ENCODE measurements around the gene MRPL52. TPM values are rescaled to one million over a fixed set of nuclear protein-coding genes. Genes with fewer than 3 reads are reported as not detected.

MRPL52 gene
- total RNA-seq, 2 donors from 2014 or later: 64.5 to 81.0 TPM

GRCh38 chr14:22872033-22872832, 42.5 kb downstream of the MRPL52 start:
- intact Hi-C loops (cut with DNase I, micrococcal nuclease): no loop called here
- ATAC-seq (peak; percentile 55), DNase-seq (peak; percentile 81 to 90)

GRCh38 chr14:22872833-22873520, 43.3 kb downstream of the MRPL52 start:
- intact Hi-C loops (cut with DNase I, micrococcal nuclease): no loop called here
- no peak for ATAC-seq
- DNase-seq: no peak

GRCh38 chr14:22875003-22875747, 45.5 kb downstream of the MRPL52 start:
- DNase-seq (no peak), ATAC-seq (no peak)
- intact Hi-C loops (cut with DNase I, micrococcal nuclease): no loop called here

DNA sequence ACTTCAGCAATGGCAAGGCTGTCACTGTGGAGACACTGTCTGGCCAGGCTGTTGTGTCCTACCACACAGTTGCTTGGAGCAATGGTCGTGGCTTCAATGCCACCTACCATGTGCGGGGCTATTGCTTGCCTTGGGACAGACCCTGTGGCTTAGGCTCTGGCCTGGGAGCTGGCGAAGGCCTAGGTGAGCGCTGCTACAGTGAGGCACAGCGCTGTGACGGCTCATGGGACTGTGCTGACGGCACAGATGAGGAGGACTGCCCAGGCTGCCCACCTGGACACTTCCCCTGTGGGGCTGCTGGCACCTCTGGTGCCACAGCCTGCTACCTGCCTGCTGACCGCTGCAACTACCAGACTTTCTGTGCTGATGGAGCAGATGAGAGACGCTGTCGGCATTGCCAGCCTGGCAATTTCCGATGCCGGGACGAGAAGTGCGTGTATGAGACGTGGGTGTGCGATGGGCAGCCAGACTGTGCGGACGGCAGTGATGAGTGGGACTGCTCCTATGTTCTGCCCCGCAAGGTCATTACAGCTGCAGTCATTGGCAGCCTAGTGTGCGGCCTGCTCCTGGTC, 46.1 kb downstream of the MRPL52 start:
- intact Hi-C loops (cut with DNase I, micrococcal nuclease): no loop called here
- ATAC-seq (no peak), DNase-seq (no peak)

- no peak for ATAC-seq
- DNase-seq: no peak
- intact Hi-C loops (cut with DNase I, micrococcal nuclease): no loop called here
Observed at GRCh38 chr14:22877000-22877501, 47.4 kb downstream of the MRPL52 start.

DNA sequence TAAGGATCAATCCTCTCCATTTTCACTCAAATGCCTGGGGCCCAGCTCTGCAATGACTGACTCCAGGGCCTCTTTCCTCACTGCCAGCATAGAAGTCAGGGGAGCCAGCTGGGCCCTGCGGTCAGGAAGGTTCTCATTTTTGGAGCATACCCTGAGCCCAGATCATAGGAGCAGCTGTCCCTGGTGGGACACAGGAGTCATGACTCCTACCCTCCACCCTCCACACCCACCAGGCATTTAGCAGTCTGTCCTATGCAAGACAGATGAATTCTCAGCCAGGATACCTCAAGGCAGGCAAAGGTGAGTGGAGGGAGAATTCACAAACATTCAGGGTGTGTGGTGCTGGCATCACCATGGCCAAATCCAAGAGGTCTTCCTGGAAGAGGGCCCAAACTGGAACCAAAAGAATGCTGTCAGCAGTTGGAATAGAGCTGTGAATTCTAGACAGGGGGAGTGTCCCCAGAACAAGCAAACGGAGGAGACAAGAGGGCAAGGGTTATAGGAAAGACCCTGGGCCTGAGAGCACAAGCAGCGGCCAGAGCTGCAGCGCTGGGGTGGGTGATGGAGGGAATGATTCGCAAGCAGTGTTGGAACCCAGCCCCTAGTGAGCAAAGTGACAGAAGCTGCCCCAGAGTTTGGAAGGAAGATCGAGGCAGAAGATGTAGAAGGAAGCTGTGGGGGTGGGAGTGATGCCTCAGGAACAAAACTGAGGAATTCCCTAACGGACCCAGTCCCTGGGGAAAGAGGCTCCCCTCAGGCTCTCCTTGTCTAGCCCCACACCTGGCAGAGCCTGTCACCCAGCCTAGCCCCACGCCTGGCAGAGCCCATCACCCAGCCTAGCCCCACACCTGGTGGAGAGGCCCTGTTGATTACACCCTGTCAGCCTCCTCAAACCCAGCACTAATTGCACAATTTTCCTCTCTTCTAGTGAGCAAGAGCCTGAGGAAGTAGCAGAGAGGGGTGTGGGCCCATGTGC, 48.9 kb downstream of the MRPL52 start:
- DNase-seq (no peak), ATAC-seq (no peak)
- intact Hi-C loops (cut with DNase I, micrococcal nuclease): no loop called here

- DNase-seq (no peak), ATAC-seq (no peak)
- intact Hi-C loops (cut with DNase I, micrococcal nuclease): no loop called here
Observed at GRCh38 chr14:22882064-22882463, 52.4 kb downstream of the MRPL52 start.

DNA sequence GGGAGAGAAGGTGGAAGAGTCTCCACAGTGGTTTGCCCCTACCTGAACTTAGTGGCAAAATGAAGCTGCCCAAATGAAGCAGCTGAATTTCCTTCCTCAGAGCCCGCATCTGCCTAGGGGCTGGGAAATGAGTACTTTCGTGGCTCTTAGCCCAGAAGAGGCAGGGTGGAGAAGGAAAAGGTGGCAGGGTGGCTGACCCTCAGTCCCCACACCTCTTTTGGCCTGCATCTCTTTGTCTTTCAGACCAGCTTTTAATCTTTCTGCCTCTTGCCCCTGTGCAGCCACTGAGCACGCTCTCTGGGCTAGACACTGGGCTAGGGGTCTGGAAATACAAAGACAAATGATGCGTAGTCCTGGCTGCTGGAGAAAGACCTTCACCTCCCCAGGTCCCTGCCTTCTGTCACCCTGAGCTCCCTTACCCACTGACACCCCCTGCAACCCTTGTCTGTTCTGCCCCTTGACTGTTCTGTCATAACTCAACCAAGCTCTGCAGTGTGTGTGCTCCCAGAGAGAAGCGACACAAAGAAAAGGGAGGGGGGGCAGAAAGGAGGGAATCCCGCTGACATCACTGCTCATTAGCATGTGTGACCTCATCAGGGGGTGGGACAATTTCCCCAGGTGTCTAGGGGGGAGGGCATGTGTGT, 53.0 kb downstream of the MRPL52 start:
- DNase-seq: peak; percentile 42 to 59
- ATAC-seq: peak; percentile 16
- intact Hi-C loops (cut with DNase I, micrococcal nuclease): no loop called here

DNA sequence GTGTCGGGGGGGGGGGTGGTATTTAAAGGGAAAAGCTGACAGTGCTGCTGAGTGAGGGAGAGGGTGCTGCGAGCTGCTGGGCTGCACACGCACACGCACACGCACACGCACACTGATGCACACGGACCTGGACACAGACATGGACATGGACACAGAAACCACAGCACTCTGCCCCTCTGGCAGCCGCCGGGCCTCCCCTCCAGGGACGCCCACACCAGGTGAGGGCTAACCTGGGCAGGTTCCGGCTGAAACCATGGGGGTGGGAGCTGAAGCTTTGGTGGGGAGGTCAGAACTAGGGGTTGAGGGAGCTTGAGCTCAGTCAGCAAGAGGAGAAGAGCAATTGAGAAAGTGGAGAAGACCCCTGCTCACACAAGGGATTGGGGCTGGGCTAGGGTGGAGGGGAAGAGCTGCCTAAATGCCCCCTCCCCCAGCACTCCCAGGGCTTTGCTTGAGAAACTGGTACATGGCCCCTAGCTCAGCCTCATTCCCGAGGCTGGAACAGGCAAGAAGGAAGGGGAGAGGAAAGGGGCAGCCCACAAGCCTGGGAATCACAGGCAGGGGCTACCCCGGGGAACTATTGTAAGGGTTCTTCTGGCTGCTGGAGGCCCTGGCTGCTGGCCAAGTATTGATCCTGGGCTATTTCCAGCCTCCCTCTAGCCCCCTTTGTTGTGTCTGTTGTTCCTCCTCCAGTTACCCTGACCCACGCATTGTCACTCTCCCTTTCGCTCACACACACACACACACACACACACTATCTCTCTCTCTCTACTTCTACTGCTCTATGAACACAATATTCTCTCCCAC, 53.7 kb downstream of the MRPL52 start, which contains the start of gene REM2:
Gene REM2, plus strand, starts transcription at position 50 of the 804 bp plus-strand sequence. Its CDS starts 66 bp downstream, at position 116.
- intact Hi-C loops (cut with DNase I, micrococcal nuclease): no loop called here
- DNase-seq (no peak), ATAC-seq (no peak)

GRCh38 chr14:22884076-22884737, 54.5 kb downstream of the MRPL52 start:
- DNase-seq: no peak
- ATAC-seq: no peak
- intact Hi-C loops (cut with DNase I, micrococcal nuclease): no loop called here

Other genes starting within 250 kb of the MRPL52 start
- 100 to 1,000 TPM; 139 to 142 TPM for gene DAD1, start 240.7 kb upstream of the MRPL52 start, total RNA-seq
- gene ABHD4, start 231.6 kb upstream of the MRPL52 start, total RNA-seq: 10 to 100 TPM; 16.9 to 19.5 TPM
- gene OR6J1, start 185.5 kb upstream of the MRPL52 start, total RNA-seq: not detected
- 100 to 1,000 TPM in 1 of 2 donors, 10 to 100 TPM in 1; 81.7 to 125 TPM for gene OXA1L, start 63.2 kb upstream of the MRPL52 start, total RNA-seq
- 10 to 100 TPM in 1 of 2 donors, 1 to 10 TPM in 1; 8.4 to 17.4 TPM for gene SLC7A7, start 14.5 kb upstream of the MRPL52 start, total RNA-seq
- gene MMP14, start 6.7 kb downstream of the MRPL52 start, total RNA-seq: 100 to 1,000 TPM in 1 of 2 donors, 10 to 100 TPM in 1; 83.0 to 101 TPM
- 100 to 1,000 TPM; 263 to 308 TPM for gene LRP10, start 41.9 kb downstream of the MRPL52 start, total RNA-seq
- gene REM2, start 53.3 kb downstream of the MRPL52 start, total RNA-seq: under 1 TPM; 0.58 to 0.64 TPM
- gene RBM23, start 89.3 kb downstream of the MRPL52 start, total RNA-seq: 10 to 100 TPM; 60.4 to 81.9 TPM
- 10 to 100 TPM; 40.5 to 63.9 TPM for gene PRMT5, start 99.5 kb downstream of the MRPL52 start, total RNA-seq
- 10 to 100 TPM; 33.5 to 33.6 TPM for gene HAUS4, start 127.2 kb downstream of the MRPL52 start, total RNA-seq
- 1 to 10 TPM; 1.4 to 4.1 TPM for gene AJUBA, start 152.7 kb downstream of the MRPL52 start, total RNA-seq
- 10 to 100 TPM; 11.9 to 13.2 TPM for gene C14orf93, start 180.3 kb downstream of the MRPL52 start, total RNA-seq
- 10 to 100 TPM; 77.9 to 80.6 TPM for gene PSMB5, start 205.0 kb downstream of the MRPL52 start, total RNA-seq
- gene PSMB11, start 212.3 kb downstream of the MRPL52 start, total RNA-seq: not detected
- gene CDH24, start 227.6 kb downstream of the MRPL52 start, total RNA-seq: 1 to 10 TPM; 3.7 to 5.1 TPM

Data from left colon (tissue), 2 donors.